ENCODE results near the gene GNPTG.
A peak's percentile ranks its signal among the peaks of the same experiment; 100 is the strongest.

Gene GNPTG

GRCh38 chr16:1371054-1371978 lies 19.6 kb downstream of the GNPTG start:
- DNase-seq (ENCODE audit: low read depth), result no peak

- no peak for DNase-seq (ENCODE audit: low read depth)
Observed at GRCh38 chr16:1372292-1372950, 20.7 kb downstream of the GNPTG start.

- DNase-seq (ENCODE audit: low read depth), result no peak
Observed at GRCh38 chr16:1374418-1375297, 22.9 kb downstream of the GNPTG start.

- DNase-seq (ENCODE audit: low read depth), result no peak
Observed at GRCh38 chr16:1375298-1375640, 23.5 kb downstream of the GNPTG start.

- DNase-seq (ENCODE audit: low read depth), result no peak
Observed at GRCh38 chr16:1375741-1376410, 24.1 kb downstream of the GNPTG start.

GRCh38 chr16:1377406-1378010 lies 25.8 kb downstream of the GNPTG start:
- DNase-seq (ENCODE audit: low read depth), result no peak

- no peak for DNase-seq (ENCODE audit: low read depth)
Observed at GRCh38 chr16:1378087-1378803, 26.5 kb downstream of the GNPTG start.

GRCh38 chr16:1378804-1379303 lies 27.1 kb downstream of the GNPTG start:
- peak; percentile 20 for DNase-seq (ENCODE audit: low read depth)

- DNase-seq (ENCODE audit: low read depth), result no peak
Observed at GRCh38 chr16:1379304-1380076, 27.8 kb downstream of the GNPTG start.

- no peak for DNase-seq (ENCODE audit: low read depth)
Observed at GRCh38 chr16:1380195-1380594, 28.5 kb downstream of the GNPTG start.

- no peak for DNase-seq (ENCODE audit: low read depth)
Observed at GRCh38 chr16:1381612-1382406, 30.1 kb downstream of the GNPTG start.

- DNase-seq (ENCODE audit: low read depth), result no peak
Observed at GRCh38 chr16:1383556-1383955, 31.8 kb downstream of the GNPTG start.

- DNase-seq (ENCODE audit: low read depth), result no peak
Observed at GRCh38 chr16:1385232-1385631, 33.5 kb downstream of the GNPTG start.

- DNase-seq (ENCODE audit: low read depth), result no peak
Observed at GRCh38 chr16:1387331-1387730, 35.6 kb downstream of the GNPTG start.

GRCh38 chr16:1389762-1390161 lies 38.0 kb downstream of the GNPTG start:
- no peak for DNase-seq (ENCODE audit: low read depth)

- no peak for DNase-seq (ENCODE audit: low read depth)
Observed at GRCh38 chr16:1390239-1390779, 38.6 kb downstream of the GNPTG start.

GRCh38 chr16:1392826-1393225 lies 41.1 kb downstream of the GNPTG start:
- no peak for DNase-seq (ENCODE audit: low read depth)

GRCh38 chr16:1393613-1394176 lies 42.0 kb downstream of the GNPTG start:
- no peak for DNase-seq (ENCODE audit: low read depth)
